Suprapubic skin (tissue), 4 donors: Measurements from ENCODE around the gene KCNIP3. TPM values are rescaled to one million over a fixed set of nuclear protein-coding genes. Genes with fewer than 3 reads are reported as not detected.

Experiments used
- DNase-seq, 2 donors: peaks; one replicate each; pipeline ENCODE4 v3.0.0-alpha.2; 2019; ENCODE audit warnings: low spot score in 2 of 2
- H3K27ac ChIP-seq: fragments of 200-600 bp; sonication (generic); one replicate; pipeline ENCODE4 v1.5.1; 2019
- H3K27me3 ChIP-seq: fragments of 200-600 bp; sonication (generic); one replicate; pipeline ENCODE4 v1.5.1; 2019
- H3K36me3 ChIP-seq: fragments of 200-600 bp; sonication (generic); one replicate; pipeline ENCODE4 v1.5.1; 2019
- H3K4me1 ChIP-seq: fragments of 200-600 bp; sonication (generic); one replicate; pipeline ENCODE4 v1.5.1; 2019
- H3K4me3 ChIP-seq: fragments of 200-600 bp; sonication (generic); one replicate; pipeline ENCODE4 v1.5.1; 2019; ENCODE audit warnings: mild to moderate bottlenecking
- H3K9me3 ChIP-seq: fragments of 200-600 bp; sonication (generic); one replicate; pipeline ENCODE4 v1.5.1; 2019
- CTCF ChIP-seq, 2 donors: fragments of 200-600 bp in 1 of 2; fragments of 450-650 bp in 1 of 2; sonication (generic) in 1 of 2; IDR thresholded peaks; one replicate each; pipeline ENCODE4 v1.5.1; 2016 to 2019; ENCODE audit warnings: antibody characterized with exemption in 2 of 2, mild to moderate bottlenecking in 1 of 2, moderate library complexity in 1 of 2
- EP300 ChIP-seq: sonication (generic); formaldehyde crosslinking; IDR thresholded peaks from one replicate; pipeline ENCODE4 v1.6.1; 2017; ENCODE audit warnings: antibody characterized with exemption
- POLR2A ChIP-seq, 2 donors: fragments of 450-650 bp; IDR thresholded peaks; one replicate each; pipeline ENCODE4 v1.6.1; 2017; ENCODE audit warnings: antibody characterized with exemption in 2 of 2, mild to moderate bottlenecking in 2 of 2, moderate library complexity in 2 of 2
- POLR2AphosphoS5 ChIP-seq, 3 donors: sonication (generic); formaldehyde crosslinking; IDR thresholded peaks; one replicate each; pipeline ENCODE4 v1.6.1; 2017; ENCODE audit warnings: antibody characterized with exemption in 3 of 3
- WGBS: methylation state at CpG from one replicate; pipeline ENCODE4 v1.1.5; 2018; 5-methylcytosine and 5-hydroxymethylcytosine counted together
- total RNA-seq, 4 donors: library from RNA; depleted of rRNA; stranded (reverse); fragments of >200 nt; gene quantifications; one replicate each; pipeline ENCODE4 v1.1.0, GENCODE V29; 2016

Gene KCNIP3
- total RNA-seq, 4 donors from 2014 or later, result 7.1 to 21.6 (median 13.6) TPM

- H3K9me3 ChIP-seq, result no peaks in the 10 kb centered on the region
- H3K27me3 ChIP-seq, result peaks cover 6% of the 10 kb centered on the region
- H3K4me3 ChIP-seq, result no peak overlapping the region
- no peak overlapping the region for H3K27ac ChIP-seq
- no peaks in the 10 kb centered on the region for H3K36me3 ChIP-seq
- 91% methylated on average over 6 of the region's 13 CpGs for WGBS
- H3K4me1 ChIP-seq, result peaks cover 25% of the 10 kb centered on the region
- peak in 1 of 2 donors; percentile 65 for DNase-seq
- TF ChIP-seq POLR2A (IDR thresholded peaks at IDR 0.05), result no peak
- TF ChIP-seq POLR2AphosphoS5 (IDR thresholded peaks at IDR 0.05), result no peak
- no peak for TF ChIP-seq CTCF (IDR thresholded peaks at IDR 0.05)
- no peak for TF ChIP-seq EP300
Observed at GRCh38 chr2:95350774-95351597, 53.8 kb downstream of the KCNIP3 start.

- peaks cover 23% of the 10 kb centered on the region for H3K4me1 ChIP-seq
- no peak overlapping the region for H3K27ac ChIP-seq
- 85% methylated on average over 4 of the region's 4 CpGs for WGBS
- peaks cover 6% of the 10 kb centered on the region for H3K27me3 ChIP-seq
- DNase-seq, result peak in 1 of 2 donors; percentile 37
- TF ChIP-seq EP300 (no peak), CTCF (IDR thresholded peaks at IDR 0.05) (no peak), POLR2AphosphoS5 (IDR thresholded peaks at IDR 0.05) (no peak), POLR2A (IDR thresholded peaks at IDR 0.05) (no peak)
- H3K4me3 ChIP-seq, result no peak overlapping the region
- no peaks in the 10 kb centered on the region for H3K9me3 ChIP-seq
- H3K36me3 ChIP-seq, result no peaks in the 10 kb centered on the region
Observed at GRCh38 chr2:95351598-95351915, 54.4 kb downstream of the KCNIP3 start.

GRCh38 chr2:95352310-95353054 is 55.3 kb downstream of the KCNIP3 start:
- H3K9me3 ChIP-seq, result no peaks in the 10 kb centered on the region
- peak in 1 of 2 donors; percentile 67 for DNase-seq
- TF ChIP-seq EP300, result no peak
- TF ChIP-seq POLR2AphosphoS5 (IDR thresholded peaks at IDR 0.05), result no peak
- no peak for TF ChIP-seq CTCF (IDR thresholded peaks at IDR 0.05)
- no peaks in the 10 kb centered on the region for H3K27me3 ChIP-seq
- H3K4me1 ChIP-seq, result peaks cover 14% of the 10 kb centered on the region
- H3K27ac ChIP-seq, result no peak overlapping the region
- no peak overlapping the region for H3K4me3 ChIP-seq
- 81% methylated on average over 6 of the region's 6 CpGs for WGBS
- H3K36me3 ChIP-seq, result no peaks in the 10 kb centered on the region

GRCh38 chr2:95353055-95353575 is 56.0 kb downstream of the KCNIP3 start:
- H3K27ac ChIP-seq, result no peak overlapping the region
- WGBS, result 88% methylated on average over 10 of the region's 10 CpGs
- H3K4me3 ChIP-seq, result no peak overlapping the region
- no peaks in the 10 kb centered on the region for H3K36me3 ChIP-seq
- H3K9me3 ChIP-seq, result no peaks in the 10 kb centered on the region
- TF ChIP-seq EP300 (no peak), POLR2A (IDR thresholded peaks at IDR 0.05) (no peak), CTCF (IDR thresholded peaks at IDR 0.05) (no peak), POLR2AphosphoS5 (IDR thresholded peaks at IDR 0.05) (no peak)
- peak in 1 of 2 donors; percentile 63 for DNase-seq
- H3K27me3 ChIP-seq, result no peaks in the 10 kb centered on the region
- H3K4me1 ChIP-seq, result peaks cover 8% of the 10 kb centered on the region
